ENCODE data around the gene SLCO6A1.

The SLCO6A1 gene

DNA sequence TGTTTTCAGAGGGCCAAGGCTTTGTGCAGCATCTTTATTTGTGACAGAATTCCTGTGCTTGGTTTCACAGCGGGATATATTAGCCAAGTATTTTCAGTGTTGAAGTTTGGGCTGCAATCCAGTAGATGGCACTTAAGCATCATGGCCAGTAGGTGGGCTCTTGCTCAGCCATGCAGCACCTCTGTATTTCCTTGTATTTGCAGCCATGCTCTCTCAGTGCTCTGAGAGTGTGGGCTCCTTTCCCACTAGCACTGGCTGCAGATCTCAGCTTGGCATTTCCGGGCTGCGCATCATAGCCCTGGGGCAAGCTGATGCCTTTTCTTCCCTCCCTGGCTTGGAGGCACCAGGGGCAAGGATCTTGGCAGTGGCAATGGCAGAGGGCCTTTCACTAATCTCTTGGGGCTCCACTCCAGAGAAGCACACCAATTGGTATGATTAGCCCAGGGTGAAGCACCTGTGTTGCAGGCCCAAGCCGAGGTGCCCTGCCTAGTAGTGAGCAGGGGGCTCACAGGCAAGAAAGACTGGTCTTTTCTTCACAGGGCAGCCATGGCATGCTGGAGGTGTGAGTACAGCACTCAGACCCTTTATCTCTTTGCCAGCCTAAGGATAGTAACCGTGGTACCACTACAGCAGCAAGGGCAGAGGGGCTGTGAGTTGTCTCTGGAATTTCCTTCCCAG is 48.3 kb downstream of the SLCO6A1 start:
- no peak for DNase-seq

DNA sequence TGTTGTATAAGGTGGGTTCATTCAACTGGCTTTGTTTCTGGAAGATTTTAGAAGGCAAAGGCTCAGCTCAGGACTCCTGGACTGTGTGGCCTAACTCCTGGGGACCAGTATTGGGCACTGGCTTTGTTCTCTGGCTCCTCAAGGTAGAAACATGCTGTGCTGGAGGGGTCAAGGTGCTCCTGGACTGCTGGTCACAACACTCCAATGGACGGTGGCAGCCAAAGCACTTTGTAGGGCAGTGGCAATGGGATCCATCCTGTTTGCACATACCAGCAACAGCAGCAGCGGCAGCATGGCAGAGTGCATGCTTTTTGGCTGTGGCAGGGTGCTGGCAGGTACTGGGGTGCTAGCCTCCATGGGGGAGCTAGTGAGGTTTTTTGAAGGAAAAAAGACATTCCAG is 65.3 kb downstream of the SLCO6A1 start:
- DNase-seq = no peak

DNA sequence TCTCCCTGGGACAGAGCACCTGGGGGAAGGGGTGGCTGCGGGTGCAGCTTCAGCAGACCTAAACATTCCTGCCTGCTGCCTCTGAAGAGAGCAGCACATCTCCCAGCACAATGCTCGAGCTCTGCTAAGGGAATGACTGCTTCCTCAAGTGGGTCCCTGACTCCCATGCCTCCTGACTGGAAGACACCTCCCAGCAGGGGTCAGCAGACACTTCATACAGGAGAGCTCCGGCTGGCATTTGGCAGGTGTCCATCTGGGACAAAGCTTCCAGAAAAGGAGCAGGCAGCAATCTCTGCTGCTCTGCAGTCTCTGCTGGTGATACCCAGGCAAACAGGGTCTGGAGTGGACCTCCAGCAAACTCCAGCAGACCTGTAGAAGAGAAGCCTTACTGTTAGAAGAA is 77.2 kb downstream of the SLCO6A1 start:
- no peak for DNase-seq

DNA sequence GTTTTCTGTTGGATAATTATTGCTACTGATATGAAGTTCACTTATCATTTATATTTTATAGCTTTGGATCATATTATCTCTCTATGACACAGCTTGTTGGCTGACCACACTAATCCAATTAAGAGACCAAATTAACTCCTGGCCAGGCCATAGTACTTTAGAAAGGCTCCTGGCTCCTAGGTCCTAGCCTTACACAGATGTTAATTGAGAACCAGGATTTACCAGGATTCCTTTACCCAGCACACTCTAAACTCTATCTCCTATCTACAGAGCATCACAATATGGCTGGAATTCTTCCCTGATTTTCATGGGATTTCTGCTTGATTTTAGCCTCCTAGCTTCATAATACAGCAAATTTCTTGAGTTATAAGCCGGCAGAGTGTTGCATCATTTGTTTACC is 80.3 kb downstream of the SLCO6A1 start:
- DNase-seq = no peak

DNA sequence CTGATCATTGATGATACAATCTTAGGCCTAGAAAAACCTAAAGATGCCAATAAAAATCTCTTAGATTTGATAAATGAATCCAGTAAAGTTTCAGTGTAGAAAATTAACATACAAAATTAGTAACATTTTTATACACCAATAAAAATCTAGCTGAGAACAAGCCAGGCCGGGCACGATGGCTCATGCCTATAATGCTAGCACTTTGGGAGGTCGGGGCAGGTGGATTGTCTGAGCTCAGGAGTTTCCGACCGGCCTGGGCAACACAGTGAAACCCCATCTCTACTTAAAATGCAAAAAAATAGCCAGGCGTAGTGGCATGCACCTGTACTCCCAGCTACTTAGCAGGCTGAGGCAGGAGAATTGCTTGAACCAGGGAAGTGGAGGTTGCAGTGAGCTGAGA is 84.4 kb downstream of the SLCO6A1 start:
- DNase-seq = no peak

DNA sequence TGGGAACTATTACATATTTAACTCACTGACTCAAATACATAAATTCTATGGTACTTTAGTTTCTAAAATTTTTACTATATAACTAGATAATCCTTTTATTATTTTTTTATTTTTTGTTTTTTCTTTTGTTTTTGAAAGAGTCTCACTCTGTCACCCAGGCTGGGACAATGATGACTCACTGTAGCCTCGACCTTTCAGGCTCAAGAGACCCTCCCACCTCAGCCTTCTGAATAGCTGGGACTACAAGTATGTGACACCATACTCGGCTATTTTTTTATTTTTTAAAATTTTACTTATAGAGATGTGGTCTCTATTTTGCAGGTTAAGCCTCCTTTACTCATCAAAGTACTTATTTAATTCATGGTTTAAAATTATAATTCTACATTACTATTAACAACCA is 110.6 kb downstream of the SLCO6A1 start:
- no peak for DNase-seq

DNA sequence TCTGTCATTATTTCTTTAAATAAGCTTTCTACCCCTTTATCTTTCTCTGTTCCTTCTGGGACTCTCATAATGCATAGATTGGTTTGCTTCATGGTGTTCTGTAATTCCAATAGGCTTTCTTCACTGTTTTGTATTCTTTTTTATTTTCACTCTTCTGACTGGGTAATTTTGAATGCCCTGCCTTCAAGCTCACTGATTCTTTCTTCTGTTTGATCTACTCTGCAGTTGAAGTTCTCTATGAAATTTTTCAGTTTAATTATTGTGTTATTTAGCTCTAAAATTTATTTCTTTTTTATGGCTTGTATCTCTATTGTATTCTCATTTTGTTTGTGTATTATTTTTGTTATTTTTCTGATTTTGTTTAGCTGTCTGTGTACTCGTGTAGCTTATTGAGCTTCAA is 113.4 kb downstream of the SLCO6A1 start:
- DNase-seq = no peak

DNA sequence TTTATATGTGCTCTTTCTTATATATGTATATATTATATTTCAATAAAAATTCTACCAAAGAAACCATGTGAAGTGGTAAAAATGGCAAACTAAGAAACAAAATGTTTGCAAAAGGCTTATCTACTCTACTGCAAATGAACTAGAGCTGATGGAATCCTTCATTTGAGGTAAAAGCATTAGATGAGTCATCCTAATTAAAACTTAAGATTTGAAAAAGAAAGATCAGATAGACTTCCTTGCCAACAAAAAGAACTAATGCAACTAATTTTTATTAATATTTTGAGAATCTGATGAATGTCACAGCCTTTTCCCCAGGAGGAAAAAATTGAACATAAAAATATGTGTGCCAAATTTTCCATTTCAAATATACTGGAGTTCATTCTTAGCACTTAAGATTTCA is 118.6 kb downstream of the SLCO6A1 start:
- DNase-seq = no peak

DNA sequence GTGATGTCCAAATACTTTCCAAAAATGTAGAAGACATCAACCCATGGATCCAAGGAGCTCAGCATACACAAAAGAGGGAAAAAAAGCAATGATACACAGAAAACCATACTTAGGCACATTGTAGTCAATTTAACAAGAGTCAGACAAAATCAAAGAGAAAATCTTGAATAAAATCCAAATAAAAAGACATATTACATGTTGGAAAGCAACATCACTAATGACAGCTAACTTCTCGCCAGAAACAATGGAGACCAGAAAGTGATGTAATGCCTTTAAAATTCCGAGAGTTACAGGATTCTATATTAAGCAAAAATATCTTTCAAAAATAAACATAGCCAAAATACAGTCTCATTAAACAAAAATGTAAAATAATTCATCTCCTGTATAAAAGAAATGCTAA is 122.9 kb downstream of the SLCO6A1 start:
- DNase-seq = no peak

DNA sequence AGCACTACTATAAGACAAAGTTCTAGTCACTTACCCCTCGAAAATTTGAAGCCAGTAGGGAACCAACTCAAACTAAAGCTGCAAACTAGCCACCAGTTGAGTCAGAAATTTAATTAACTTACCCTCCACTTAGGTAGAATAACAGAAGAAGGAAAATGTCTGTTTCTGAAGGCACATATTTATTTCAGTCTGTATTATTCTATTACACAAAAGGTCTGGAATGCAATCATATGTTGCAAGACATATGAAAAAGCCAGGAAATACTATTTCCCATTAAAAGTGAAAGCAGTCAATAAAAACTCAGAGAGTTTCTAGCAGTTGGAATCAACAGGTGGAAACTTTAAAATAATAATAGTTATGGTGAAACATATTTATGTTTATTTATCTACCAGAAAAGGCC is 123.5 kb downstream of the SLCO6A1 start:
- DNase-seq = no peak

DNA sequence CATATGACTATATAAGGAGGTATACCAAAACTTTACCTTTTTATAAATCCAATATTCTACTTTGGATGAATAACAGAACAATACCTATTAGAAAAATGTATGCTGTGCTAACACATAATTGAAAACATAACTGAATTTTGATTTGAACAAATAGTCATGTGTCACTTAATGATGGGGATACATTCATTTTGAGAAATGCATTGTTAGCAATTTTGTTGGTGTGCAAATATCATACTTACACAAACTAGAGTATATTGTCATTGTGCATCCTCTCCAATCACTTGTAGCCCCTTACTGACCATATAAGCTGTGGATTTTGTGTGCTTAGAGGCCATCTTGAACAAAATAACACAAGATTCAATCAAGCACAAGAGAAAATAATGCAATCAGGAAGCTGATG is 130.4 kb downstream of the SLCO6A1 start:
- DNase-seq = no peak

DNA sequence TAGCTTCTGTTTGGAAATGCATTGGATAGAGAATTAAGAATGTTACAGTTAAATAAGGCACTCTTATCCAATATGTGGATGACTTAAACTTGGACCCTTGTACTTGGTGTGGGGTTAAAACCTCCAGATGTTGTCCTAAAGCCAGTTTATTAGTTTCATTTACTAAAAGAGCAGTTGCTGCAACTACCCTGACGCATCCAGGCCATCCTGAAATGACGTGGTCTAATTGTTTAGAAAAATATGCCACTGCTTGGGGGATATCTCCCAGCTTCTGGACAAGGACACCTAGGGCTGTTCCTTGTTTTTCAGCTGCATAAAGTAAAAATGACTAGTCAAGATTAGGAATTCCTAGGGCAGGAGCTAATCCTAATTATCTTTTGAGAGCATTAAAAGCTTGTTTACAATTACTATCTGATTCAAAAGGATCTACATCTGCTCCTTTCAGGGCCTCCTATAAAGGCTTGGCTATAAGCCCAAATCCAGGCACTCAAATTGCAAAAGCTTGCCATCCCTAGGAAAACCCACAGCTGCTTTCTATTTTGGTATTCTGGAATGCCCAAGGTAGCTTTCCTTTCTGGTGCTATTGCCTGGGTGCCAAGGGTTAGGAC is 157.0 kb downstream of the SLCO6A1 start:
- DNase-seq = no peak

DNA sequence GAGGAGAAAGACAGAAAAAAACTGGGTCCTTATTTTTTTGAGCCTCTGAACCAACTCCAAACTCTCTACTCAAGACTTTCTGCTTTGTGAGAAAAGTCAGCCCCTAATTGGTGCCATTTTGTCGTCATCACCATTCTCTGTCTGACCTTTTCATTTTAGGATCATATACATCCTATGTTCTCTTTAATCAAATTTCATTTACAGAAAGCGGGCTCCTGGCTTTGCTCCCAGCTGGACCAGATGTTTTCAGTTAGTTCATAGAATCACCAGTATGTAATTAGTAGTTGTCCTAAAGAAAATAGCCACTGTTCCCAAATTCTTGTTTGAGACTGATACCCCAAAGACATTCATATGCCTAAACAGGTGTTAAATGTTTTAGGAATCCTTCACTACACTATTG is 174.1 kb downstream of the SLCO6A1 start:
- DNase-seq = no peak
